Measurements from ENCODE around the gene ZKSCAN3. TPM values are rescaled to one million over a fixed set of nuclear protein-coding genes. Genes with fewer than 3 reads are reported as not detected.
"Not testable (repeated sequence)": the region's sequence is repeated elsewhere in the genome, so short reads cannot be mapped to it uniquely, and the experiment has no call there.

ZKSCAN3 gene
- total RNA-seq, 1 experiment from 2014 or later, result 1.9 TPM

GRCh38 chr6:28356666-28357020, 6.9 kb downstream of the ZKSCAN3 start:
- no peaks in the 10 kb centered on the region for H3K9me3 ChIP-seq (ENCODE audit: low read length)
- peak overlapping the region; percentile 87 for H2AFZ ChIP-seq (ENCODE audit: low read length)
- no peaks in the 10 kb centered on the region for H3K9me2 ChIP-seq (replicated peaks; ENCODE audit: low read length)
- H3K79me2 ChIP-seq (ENCODE audit: low read length), result peaks cover 36% of the 10 kb centered on the region
- peak overlapping the region; percentile 84; the same call in 1 of the 2 replicates for H3K4me3 ChIP-seq (ENCODE audit: low read length)
- peak overlapping the region; percentile 63 for H3K9ac ChIP-seq (ENCODE audit: low read length)
- BruUV-seq (replicated peaks), result no TSS peak
- H3K4me1 ChIP-seq (ENCODE audit: insufficient read depth, low read length), result peaks cover 43% of the 10 kb centered on the region
- H3K36me3 ChIP-seq (ENCODE audit: low read depth, low read length), result peaks cover 8% of the 10 kb centered on the region
- peak overlapping the region; percentile 92 for H3K4me2 ChIP-seq (ENCODE audit: low read length)
- H3K27ac ChIP-seq (ENCODE audit: low read length), result peak overlapping the region; percentile 87
- no peak for DNase-seq
- H3F3A ChIP-seq (ENCODE audit: low read length, unreplicated experiment), result no peaks in the 10 kb centered on the region
- ATAC-seq, result no peak
- TF ChIP-seq, protein P1, sequence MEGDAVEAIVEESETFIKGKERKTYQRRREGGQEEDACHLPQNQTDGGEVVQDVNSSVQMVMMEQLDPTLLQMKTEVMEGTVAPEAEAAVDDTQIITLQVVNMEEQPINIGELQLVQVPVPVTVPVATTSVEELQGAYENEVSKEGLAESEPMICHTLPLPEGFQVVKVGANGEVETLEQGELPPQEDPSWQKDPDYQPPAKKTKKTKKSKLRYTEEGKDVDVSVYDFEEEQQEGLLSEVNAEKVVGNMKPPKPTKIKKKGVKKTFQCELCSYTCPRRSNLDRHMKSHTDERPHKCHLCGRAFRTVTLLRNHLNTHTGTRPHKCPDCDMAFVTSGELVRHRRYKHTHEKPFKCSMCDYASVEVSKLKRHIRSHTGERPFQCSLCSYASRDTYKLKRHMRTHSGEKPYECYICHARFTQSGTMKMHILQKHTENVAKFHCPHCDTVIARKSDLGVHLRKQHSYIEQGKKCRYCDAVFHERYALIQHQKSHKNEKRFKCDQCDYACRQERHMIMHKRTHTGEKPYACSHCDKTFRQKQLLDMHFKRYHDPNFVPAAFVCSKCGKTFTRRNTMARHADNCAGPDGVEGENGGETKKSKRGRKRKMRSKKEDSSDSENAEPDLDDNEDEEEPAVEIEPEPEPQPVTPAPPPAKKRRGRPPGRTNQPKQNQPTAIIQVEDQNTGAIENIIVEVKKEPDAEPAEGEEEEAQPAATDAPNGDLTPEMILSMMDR (conservative IDR thresholded peaks at IDR 0.05; ENCODE audit: low read depth, low read length), result no peak
- no peak for TF ChIP-seq EZH2 (IDR thresholded peaks at IDR 0.05; ENCODE audit: low read length, unreplicated experiment)
- TF ChIP-seq EZH2phosphoT487 (IDR thresholded peaks at IDR 0.05; ENCODE audit: borderline replicate concordance, low read length), result no peak
- H4K20me1 ChIP-seq (ENCODE audit: low read length), result no peaks in the 10 kb centered on the region
- ChIA-PET POLR2A (ENCODE audit: unreplicated experiment) (interaction anchor here (0.5 to 0.6 kb wide), 2 partner anchors 77 to 216 kb away, joined by 4 to 5 read pairs; no protein-coding TSS in a partner anchor), CTCF (interaction anchor here (0.5 to 1.5 kb wide), 10 partner anchors 21 to 1188 kb away, joined by 3 to 13 read pairs (median 4); partner anchors contain the start of genes PGBD1 and ZSCAN26)
- H3K27me3 ChIP-seq (ENCODE audit: low read length), result no peaks in the 10 kb centered on the region
- intact Hi-C loops (cut with micrococcal nuclease), result loop anchor here (1.0 to 10.0 kb wide), 3 partner anchors 87 to 452 kb away; no protein-coding TSS in a partner anchor

GRCh38 chr6:28357036-28357435, 7.3 kb downstream of the ZKSCAN3 start:
- intact Hi-C loops (cut with micrococcal nuclease), result loop anchor here (10.0 kb wide), 1 partner anchor 452 kb away; no protein-coding TSS in a partner anchor
- peaks cover 8% of the 10 kb centered on the region for H3K36me3 ChIP-seq (ENCODE audit: low read depth, low read length)
- no peaks in the 10 kb centered on the region for H3K27me3 ChIP-seq (ENCODE audit: low read length)
- peaks cover 32% of the 10 kb centered on the region for H3K79me2 ChIP-seq (ENCODE audit: low read length)
- peak; percentile 42 for DNase-seq
- CTCF ChIA-PET, result interaction anchor here (0.6 kb wide), 1 partner anchor 1188 kb away, joined by 3 read pairs; no protein-coding TSS in a partner anchor
- peaks cover 39% of the 10 kb centered on the region for H3K4me1 ChIP-seq (ENCODE audit: insufficient read depth, low read length)
- H4K20me1 ChIP-seq (ENCODE audit: low read length), result no peaks in the 10 kb centered on the region
- H3K9me2 ChIP-seq (replicated peaks; ENCODE audit: low read length), result no peaks in the 10 kb centered on the region
- no peak for TF ChIP-seq EZH2 (IDR thresholded peaks at IDR 0.05; ENCODE audit: low read length, unreplicated experiment)
- TF ChIP-seq, protein P1 (conservative IDR thresholded peaks at IDR 0.05; ENCODE audit: low read depth, low read length), result no peak
- TF ChIP-seq EZH2phosphoT487 (IDR thresholded peaks at IDR 0.05; ENCODE audit: borderline replicate concordance, low read length), result no peak
- H3K9ac ChIP-seq (ENCODE audit: low read length), result peak overlapping the region; percentile 63; the same call in 1 of the 2 replicates
- peak overlapping the region; percentile 87; the same call in 1 of the 2 replicates for H2AFZ ChIP-seq (ENCODE audit: low read length)
- peak overlapping the region; percentile 92; the same call in 1 of the 2 replicates for H3K4me2 ChIP-seq (ENCODE audit: low read length)
- ATAC-seq, result no peak
- H3K4me3 ChIP-seq (ENCODE audit: low read length), result no peak overlapping the region
- POLR2A ChIA-PET (ENCODE audit: unreplicated experiment), result no interaction called here
- peak overlapping the region; percentile 87 for H3K27ac ChIP-seq (ENCODE audit: low read length)
- no peaks in the 10 kb centered on the region for H3F3A ChIP-seq (ENCODE audit: low read length, unreplicated experiment)
- BruUV-seq (replicated peaks), result no TSS peak
- no peaks in the 10 kb centered on the region for H3K9me3 ChIP-seq (ENCODE audit: low read length)

DNA sequence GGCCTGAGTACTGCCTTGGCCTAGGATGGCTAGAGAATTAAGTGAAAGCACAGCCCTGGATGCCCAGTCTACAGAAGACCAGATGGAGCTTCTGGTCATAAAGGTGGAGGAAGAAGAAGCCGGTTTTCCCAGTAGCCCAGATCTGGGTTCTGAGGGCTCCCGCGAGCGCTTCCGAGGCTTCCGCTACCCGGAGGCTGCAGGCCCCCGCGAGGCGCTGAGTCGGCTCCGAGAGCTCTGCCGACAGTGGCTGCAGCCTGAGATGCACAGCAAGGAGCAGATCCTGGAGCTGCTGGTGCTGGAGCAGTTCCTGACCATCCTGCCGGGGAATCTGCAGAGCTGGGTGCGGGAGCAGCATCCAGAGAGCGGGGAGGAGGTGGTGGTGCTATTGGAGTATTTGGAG, 9.8 kb downstream of the ZKSCAN3 start:
- Histone ChIP-seq H3K79me2 (ENCODE audit: low read length) (peaks cover 14% of the 10 kb centered on the region; the same call in 1 of the 2 replicates), H3K4me1 (ENCODE audit: insufficient read depth, low read length) (peaks cover 26% of the 10 kb centered on the region)
- H2AFZ ChIP-seq (ENCODE audit: low read length); H3K9ac ChIP-seq (ENCODE audit: low read length); H3K36me3 ChIP-seq (ENCODE audit: low read depth, low read length); H4K20me1 ChIP-seq (ENCODE audit: low read length); H3K27ac ChIP-seq (ENCODE audit: low read length); H3K4me3 ChIP-seq (ENCODE audit: low read length); BruUV-seq (replicated peaks); POLR2A ChIA-PET (ENCODE audit: unreplicated experiment); H3K9me3 ChIP-seq (ENCODE audit: low read length); H3K9me2 ChIP-seq (replicated peaks; ENCODE audit: low read length); DNase-seq; H3F3A ChIP-seq (ENCODE audit: low read length, unreplicated experiment); H3K27me3 ChIP-seq (ENCODE audit: low read length); ATAC-seq; H3K4me2 ChIP-seq (ENCODE audit: low read length): not testable (repeated sequence)
- intact Hi-C loops (cut with micrococcal nuclease), result loop anchor here (10.0 kb wide), 1 partner anchor 455 kb away; no protein-coding TSS in a partner anchor
- CTCF ChIA-PET, result interaction anchor here (0.6 kb wide), 1 partner anchor 80 kb away, joined by 3 read pairs; no protein-coding TSS in a partner anchor
